Activated gamma-delta T cell (primary cell): ENCODE results near the gene CRTC3.

Source experiments
- DNase-seq: peaks from one replicate; lab custom pipeline; 2025; lab: John Stamatoyannopoulos, UW

The CRTC3 gene

GRCh38 chr15:90564051-90564450, 34.3 kb downstream of the CRTC3 start:
- DNase-seq: no peak

DNA sequence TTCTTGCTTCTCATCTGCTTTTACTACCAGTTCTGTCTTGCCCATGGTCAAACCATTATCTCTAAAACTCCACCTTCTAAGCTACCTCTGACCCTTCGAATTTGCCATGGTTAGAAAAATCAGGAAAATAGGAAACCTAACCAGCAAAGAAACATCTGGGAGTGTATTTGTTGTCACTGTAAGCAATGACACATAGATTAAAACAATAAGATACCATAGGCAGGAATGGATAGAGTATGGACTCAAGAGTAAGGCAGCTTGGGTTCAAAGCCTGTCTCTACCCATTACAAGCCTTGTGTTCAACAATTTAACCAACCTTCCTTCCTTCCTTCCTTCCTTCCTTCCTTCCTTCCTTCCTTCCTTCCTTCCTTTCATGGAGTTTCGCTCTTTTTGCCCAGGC, 34.9 kb downstream of the CRTC3 start:
- no peak for DNase-seq

- DNase-seq: no peak
Observed at GRCh38 chr15:90565866-90566265, 36.1 kb downstream of the CRTC3 start.

- DNase-seq: no peak
Observed at GRCh38 chr15:90570643-90571042, 40.9 kb downstream of the CRTC3 start.

GRCh38 chr15:90571063-90571541, 41.4 kb downstream of the CRTC3 start:
- no peak for DNase-seq

DNA sequence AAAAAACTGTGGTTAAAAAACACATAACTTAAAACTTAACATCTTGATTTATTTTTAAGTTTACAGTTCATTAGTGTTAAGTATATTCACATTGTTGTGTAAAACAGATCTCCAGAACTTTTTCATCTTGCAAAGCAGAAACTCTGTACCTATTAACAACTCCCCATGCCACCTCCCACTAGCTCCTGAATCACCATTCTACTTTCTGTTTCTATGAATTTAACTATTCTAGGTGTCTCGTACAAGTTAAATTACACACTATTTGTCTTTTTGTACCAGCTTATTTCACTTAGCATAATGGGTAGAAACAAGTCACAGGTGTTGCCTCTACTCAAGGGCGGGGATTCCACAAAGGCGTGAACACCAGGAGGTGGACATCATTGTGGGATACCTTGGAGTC, 43.2 kb downstream of the CRTC3 start:
- DNase-seq: no peak

DNA sequence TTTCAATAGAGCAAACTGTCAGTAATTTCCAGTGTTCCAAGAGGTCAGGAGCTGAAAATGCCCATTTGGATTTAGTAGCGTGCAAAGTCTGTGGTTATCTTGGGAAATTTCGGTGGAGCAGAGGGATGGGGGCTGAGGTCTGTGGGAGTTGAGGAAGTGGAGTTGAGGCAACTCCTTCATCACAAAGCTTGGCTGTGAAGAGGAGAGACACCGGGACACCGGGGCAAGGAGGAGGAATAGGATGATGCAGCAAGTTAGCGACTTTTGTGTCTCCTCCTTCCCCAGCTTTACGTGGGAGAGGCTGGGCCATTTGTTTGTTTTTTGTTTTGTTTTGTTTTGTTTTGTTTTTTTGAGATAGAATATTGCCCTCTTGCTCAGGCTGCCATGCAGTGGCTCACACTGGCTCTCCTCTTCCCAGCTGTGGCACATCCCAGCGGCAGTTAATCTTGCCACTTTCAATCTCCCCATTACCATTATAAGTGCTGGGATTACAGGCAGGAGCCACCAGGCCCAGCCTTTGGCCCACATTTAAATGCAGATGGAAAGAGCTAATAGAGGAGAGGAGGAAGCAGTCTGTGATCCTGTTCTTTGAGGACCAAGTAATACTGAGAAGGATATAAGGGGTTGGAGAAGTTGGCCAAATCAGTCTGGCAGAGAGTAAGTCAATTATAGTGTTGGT, 47.1 kb downstream of the CRTC3 start:
- no peak for DNase-seq

DNA sequence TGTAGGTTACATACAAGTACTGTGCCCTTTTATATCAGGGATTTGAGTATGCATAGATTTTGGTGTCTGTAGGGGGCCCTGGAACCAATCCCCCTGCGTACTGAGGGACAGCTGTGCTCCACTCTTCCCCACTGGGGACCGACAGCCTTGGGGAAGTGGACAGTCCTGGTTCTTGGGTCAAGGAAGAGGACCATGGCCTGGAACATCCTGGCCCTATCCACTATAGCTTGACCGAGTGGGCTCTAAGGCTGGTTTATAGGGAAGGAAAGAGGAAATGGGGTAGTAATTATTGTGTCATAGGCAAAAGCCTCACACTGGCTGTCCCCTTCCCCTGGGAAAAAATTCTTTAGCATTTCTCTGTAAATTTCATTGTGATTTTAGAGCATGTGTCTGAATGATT, 49.5 kb downstream of the CRTC3 start:
- DNase-seq: no peak

- DNase-seq: no peak
Observed at GRCh38 chr15:90580099-90580498, 50.4 kb downstream of the CRTC3 start.

- no peak for DNase-seq
Observed at GRCh38 chr15:90580541-90580940, 50.8 kb downstream of the CRTC3 start.

- no peak for DNase-seq
Observed at GRCh38 chr15:90580946-90581345, 51.2 kb downstream of the CRTC3 start.

- no peak for DNase-seq
Observed at GRCh38 chr15:90581771-90582352, 52.1 kb downstream of the CRTC3 start.

- no peak for DNase-seq
Observed at GRCh38 chr15:90582553-90582952, 52.8 kb downstream of the CRTC3 start.

- no peak for DNase-seq
Observed at GRCh38 chr15:90583471-90584252, 53.9 kb downstream of the CRTC3 start.

GRCh38 chr15:90584841-90585240, 55.1 kb downstream of the CRTC3 start:
- no peak for DNase-seq

DNA sequence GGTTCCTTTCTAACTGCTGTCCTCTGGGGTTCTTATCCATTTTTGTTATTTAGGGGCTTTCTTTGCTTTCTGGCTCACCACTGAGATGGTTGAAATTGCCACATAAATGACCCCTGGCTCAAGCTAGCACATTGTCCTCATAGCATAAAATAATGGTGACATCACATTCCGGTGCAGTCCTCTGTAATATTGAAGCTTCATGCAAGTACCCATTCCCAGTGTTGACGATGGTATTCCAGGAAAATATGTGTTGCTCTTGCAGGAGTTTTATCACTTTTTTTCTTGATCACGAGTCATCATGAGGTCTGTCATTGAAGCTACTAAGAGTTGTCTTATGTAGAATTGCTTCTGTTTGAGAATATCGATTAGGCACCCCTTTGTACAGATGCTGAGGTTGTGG, 56.1 kb downstream of the CRTC3 start:
- no peak for DNase-seq

DNA sequence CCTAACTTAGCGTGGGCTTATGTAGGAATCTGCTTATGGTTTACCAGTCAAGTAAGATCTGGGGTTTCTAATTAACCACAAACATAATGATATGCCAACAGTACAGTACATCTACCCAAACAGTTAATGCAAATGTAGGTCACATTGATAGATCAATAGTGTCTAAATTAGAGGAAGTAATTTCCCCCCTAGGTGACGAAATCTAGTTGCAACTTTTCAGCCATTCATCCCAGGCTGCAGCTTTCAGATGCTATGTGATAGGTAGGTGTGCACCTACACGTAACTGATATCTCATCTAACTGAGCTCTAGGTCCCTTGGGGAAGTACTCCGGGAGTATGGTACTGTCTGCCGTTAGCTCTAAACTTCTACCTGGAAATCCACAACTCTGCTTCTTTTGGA, 57.2 kb downstream of the CRTC3 start:
- no peak for DNase-seq

DNA sequence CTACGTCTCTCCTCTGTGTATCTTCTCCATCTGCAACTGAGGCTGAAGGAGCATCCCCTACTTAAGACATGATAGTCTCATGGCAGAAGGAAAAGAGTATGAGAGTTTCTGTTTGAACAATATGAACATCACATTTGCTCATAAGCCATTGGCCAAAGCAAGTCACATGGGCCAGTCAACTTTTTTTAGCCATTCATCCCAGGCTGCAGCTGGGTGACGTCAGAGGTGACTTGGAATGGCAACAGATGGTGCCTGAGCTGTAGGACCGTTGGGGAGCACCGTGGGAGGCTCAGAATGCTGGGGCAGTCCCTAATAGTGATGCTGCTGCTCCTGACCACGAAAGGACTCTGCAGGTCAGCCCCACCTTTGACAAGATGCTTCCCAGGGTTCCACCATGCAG, 58.7 kb downstream of the CRTC3 start:
- no peak for DNase-seq

DNA sequence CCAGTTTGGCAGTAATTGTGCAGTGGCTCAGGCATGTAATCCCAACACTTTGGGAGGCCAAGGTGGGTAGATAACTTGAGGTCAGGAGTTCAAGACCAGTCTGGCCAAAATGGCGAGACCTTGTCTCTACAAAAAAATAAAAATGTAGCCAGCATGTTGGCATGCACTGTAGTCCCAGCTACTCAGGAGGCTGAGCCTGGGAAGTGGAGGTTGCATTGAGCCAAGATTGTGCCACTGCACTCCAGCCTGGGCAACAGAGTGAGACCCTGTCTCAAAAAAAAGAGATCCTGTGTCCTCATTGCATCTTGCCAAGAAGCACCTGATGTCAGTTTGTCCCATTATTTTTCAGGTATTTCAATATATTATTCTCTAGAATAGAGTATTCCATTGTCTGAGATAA, 61.8 kb downstream of the CRTC3 start:
- DNase-seq: no peak

GRCh38 chr15:90592131-90592881, 62.6 kb downstream of the CRTC3 start:
- no peak for DNase-seq

GRCh38 chr15:90593499-90594158, 63.9 kb downstream of the CRTC3 start:
- no peak for DNase-seq

GRCh38 chr15:90594301-90594738, 64.6 kb downstream of the CRTC3 start:
- no peak for DNase-seq
